Neural progenitor cell (in vitro differentiated cells): ENCODE results near the gene AKAP3. TPM values are rescaled to one million over a fixed set of nuclear protein-coding genes. Genes with fewer than 3 reads are reported as not detected.
A peak's percentile ranks its signal among the peaks of the same experiment; 100 is the strongest.

Experiments used
- DNase-seq: peaks from one replicate; pipeline ENCODE4 v3.0.0-alpha.2; 2016; ENCODE audit warnings: low spot score
- H2AFZ ChIP-seq: fragments of 200-600 bp; sonication (generic); replicated peaks from 2 replicates; pipeline ENCODE4 v1.6.1; 2016; ENCODE audit warnings: antibody characterized with exemption
- H3F3A ChIP-seq: fragments of 200-600 bp; sonication (generic); 2 replicates; pipeline ENCODE4 v1.6.1; 2016; ENCODE audit warnings: antibody characterized with exemption, low read depth
- H3K27ac ChIP-seq: fragments of 200-600 bp; sonication (generic); 2 replicates; pipeline ENCODE4 v1.5.1; 2016; ENCODE audit warnings: mild to moderate bottlenecking
- H3K27me3 ChIP-seq: fragments of 200-600 bp; sonication (generic); 2 replicates; pipeline ENCODE4 v1.6.1; 2016; ENCODE audit warnings: mild to moderate bottlenecking, moderate library complexity
- H3K36me3 ChIP-seq: fragments of 200-600 bp; sonication (generic); 2 replicates; pipeline ENCODE4 v1.5.1; 2016
- H3K4me1 ChIP-seq: fragments of 200-600 bp; sonication (generic); 2 replicates; pipeline ENCODE4 v1.6.1; 2016; ENCODE audit warnings: mixed run types
- H3K4me2 ChIP-seq: fragments of 200-600 bp; sonication (generic); 2 replicates; pipeline ENCODE4 v1.6.1; 2016
- H3K4me3 ChIP-seq: fragments of 200-600 bp; sonication (generic); 2 replicates; pipeline ENCODE4 v1.5.1; 2016
- H3K79me2 ChIP-seq: fragments of 200-600 bp; sonication (generic); 2 replicates; pipeline ENCODE4 v1.6.1; 2016; ENCODE audit warnings: low read depth
- H3K9ac ChIP-seq: fragments of 200-600 bp; sonication (generic); 2 replicates; pipeline ENCODE4 v1.6.1; 2016
- H3K9me3 ChIP-seq: fragments of 200-600 bp; sonication (generic); 2 replicates; pipeline ENCODE4 v1.5.1; 2016; ENCODE audit warnings: low read depth
- H4K20me1 ChIP-seq: fragments of 200-600 bp; sonication (generic); 2 replicates; pipeline ENCODE4 v1.6.1; 2016; ENCODE audit warnings: low read depth
- H3K27ac Mint-ChIP-seq: 3 replicates; pipeline ENCODE4 v1.8.0; 2021; ENCODE audit warnings: mixed read lengths
- H3K27me3 Mint-ChIP-seq: 2 replicates; pipeline ENCODE4 v1.8.0; 2022; ENCODE audit warnings: low read depth, mild to moderate bottlenecking, inconsistent platforms, moderate library complexity, mixed read lengths; ENCODE audit not compliant: insufficient read depth
- H3K36me3 Mint-ChIP-seq: 3 replicates; pipeline ENCODE4 v1.8.0; 2021; ENCODE audit warnings: mixed read lengths
- H3K4me1 Mint-ChIP-seq: 3 replicates; pipeline ENCODE4 v1.8.0; 2021; ENCODE audit warnings: mixed read lengths
- H3K4me3 Mint-ChIP-seq: 3 replicates; pipeline ENCODE4 v1.8.0; 2021; ENCODE audit warnings: mild to moderate bottlenecking, moderate library complexity, mixed read lengths
- H3K9me3 Mint-ChIP-seq: 3 replicates; pipeline ENCODE4 v1.8.0; 2020; ENCODE audit warnings: mixed read lengths
- CTCF ChIP-seq: fragments of 200-600 bp; sonication (generic); IDR thresholded peaks from 2 replicates; pipeline ENCODE4 v1.5.1; 2017; ENCODE audit warnings: antibody characterized with exemption, mild to moderate bottlenecking
- EZH2 ChIP-seq: fragments of 200-600 bp; sonication (generic); IDR thresholded peaks from 2 replicates; pipeline ENCODE4 v1.6.1; 2017; ENCODE audit warnings: antibody characterized with exemption, mild to moderate bottlenecking, moderate library complexity
- EZH2phosphoT487 ChIP-seq: fragments of 200-600 bp; sonication (generic); IDR thresholded peaks from 2 replicates; pipeline ENCODE4 v1.6.1; 2017; ENCODE audit warnings: antibody characterized with exemption
- total RNA-seq: library from RNA; depleted of rRNA; stranded (reverse); fragments of >200 nt; gene quantifications from 2 replicates; pipeline ENCODE4 v1.2.3, GENCODE V29; 2015; ENCODE audit warnings: low replicate concordance

Gene AKAP3
- total RNA-seq, 1 donor from 2014 or later: 3.0 TPM

DNA sequence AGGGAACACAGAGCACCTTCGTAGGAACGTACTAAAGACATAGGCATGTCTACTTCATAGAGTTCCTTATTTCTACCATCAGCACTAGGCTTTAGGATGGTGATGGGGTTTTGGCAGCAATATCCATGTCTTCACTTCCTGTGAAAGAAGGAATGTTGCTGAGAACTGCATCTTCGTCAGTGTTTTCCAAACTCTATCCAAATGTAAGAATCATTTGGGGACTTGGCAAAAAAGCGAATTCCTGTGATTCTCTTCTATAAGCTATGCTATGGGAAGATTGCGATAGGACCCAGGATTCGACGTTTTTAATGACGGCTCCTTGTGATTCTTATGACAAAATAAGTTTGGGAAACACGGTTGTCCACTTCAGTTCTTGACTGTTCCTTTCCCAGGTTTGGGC, 39.8 kb downstream of the AKAP3 start:
- Mint-ChIP-seq H3K27me3 (no peaks in the 10 kb centered on the region), H3K4me3 (no peak overlapping the region), H3K27ac (no peak overlapping the region), H3K4me1 (peaks cover 8% of the 10 kb centered on the region), H3K36me3 (peaks cover 11% of the 10 kb centered on the region), H3K9me3 (no peaks in the 10 kb centered on the region)
- Histone ChIP-seq H2AFZ (no peak overlapping the region), H3K4me1 (peaks cover 21% of the 10 kb centered on the region), H3K79me2 (peaks cover 10% of the 10 kb centered on the region), H3K4me2 (no peak overlapping the region), H3K27me3 (no peaks in the 10 kb centered on the region), H3K9ac (no peak overlapping the region), H3K27ac (no peak overlapping the region), H3K9me3 (no peaks in the 10 kb centered on the region), H3F3A (peaks cover 4% of the 10 kb centered on the region), H3K36me3 (no peaks in the 10 kb centered on the region), H4K20me1 (no peaks in the 10 kb centered on the region), H3K4me3 (no peak overlapping the region)
- TF ChIP-seq EZH2phosphoT487 (no peak), EZH2 (no peak), CTCF (no peak)
- DNase-seq: no peak

- TF ChIP-seq CTCF (no peak), EZH2phosphoT487 (no peak), EZH2 (no peak)
- H3K4me3 Mint-ChIP-seq: no peak overlapping the region
- H3K36me3 Mint-ChIP-seq: peaks cover 4% of the 10 kb centered on the region
- H3K27me3 Mint-ChIP-seq: no peaks in the 10 kb centered on the region
- no peak overlapping the region for H3K4me3 ChIP-seq
- H3K27ac Mint-ChIP-seq: no peak overlapping the region
- peak overlapping the region; percentile 24 for H3K4me2 ChIP-seq
- H3K79me2 ChIP-seq: peaks cover 10% of the 10 kb centered on the region
- no peaks in the 10 kb centered on the region for H3K27me3 ChIP-seq
- no peaks in the 10 kb centered on the region for H3K36me3 ChIP-seq
- H3K9ac ChIP-seq: no peak overlapping the region
- no peaks in the 10 kb centered on the region for H4K20me1 ChIP-seq
- no peak overlapping the region for H2AFZ ChIP-seq
- H3K9me3 ChIP-seq: no peaks in the 10 kb centered on the region
- H3F3A ChIP-seq: peaks cover 11% of the 10 kb centered on the region
- no peaks in the 10 kb centered on the region for H3K9me3 Mint-ChIP-seq
- H3K27ac ChIP-seq: no peak overlapping the region
- DNase-seq: peak; percentile 20
- H3K4me1 ChIP-seq: peaks cover 21% of the 10 kb centered on the region
- H3K4me1 Mint-ChIP-seq: peaks cover 8% of the 10 kb centered on the region
Observed at GRCh38 chr12:4607056-4607455, 41.8 kb downstream of the AKAP3 start.

DNA sequence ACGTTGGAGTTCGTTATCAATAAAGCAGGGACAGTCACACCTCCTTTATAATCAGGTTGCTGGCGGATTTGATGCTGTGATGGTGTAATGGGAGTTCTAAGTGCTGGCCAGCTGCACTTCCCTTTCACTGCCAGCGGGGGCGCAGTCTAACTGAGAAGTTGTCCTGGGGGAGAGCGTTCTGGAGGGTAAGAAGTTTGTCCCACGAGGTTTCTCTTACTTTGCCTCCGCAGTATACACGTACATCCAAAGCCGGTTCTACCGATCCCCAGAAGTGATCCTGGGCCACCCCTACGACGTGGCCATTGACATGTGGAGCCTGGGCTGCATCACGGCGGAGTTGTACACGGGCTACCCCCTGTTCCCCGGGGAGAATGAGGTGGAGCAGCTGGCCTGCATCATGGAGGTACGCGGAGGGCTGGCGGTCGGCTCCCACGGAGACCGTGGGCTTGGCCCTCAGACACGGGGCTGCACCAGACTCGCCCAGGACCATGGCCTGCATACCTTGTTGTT, 44.1 kb downstream of the AKAP3 start:
- H3K36me3 Mint-ChIP-seq: peaks cover 2% of the 10 kb centered on the region
- H3K27ac Mint-ChIP-seq: peak overlapping the region; percentile 94

More for the DNA sequence above, 44.1 kb downstream of the AKAP3 start:
- H3K27me3 ChIP-seq: no peaks in the 10 kb centered on the region
- peak overlapping the region; percentile 99 for H3K4me2 ChIP-seq
- peak overlapping the region; percentile 96 for H3K4me3 ChIP-seq
- DNase-seq: peak; percentile 88
- peaks cover 10% of the 10 kb centered on the region for H3K79me2 ChIP-seq
- no peaks in the 10 kb centered on the region for H3K27me3 Mint-ChIP-seq
- no peaks in the 10 kb centered on the region for H3K9me3 Mint-ChIP-seq
- H4K20me1 ChIP-seq: no peaks in the 10 kb centered on the region
- peaks cover 8% of the 10 kb centered on the region for H3K4me1 Mint-ChIP-seq
- no peak overlapping the region for H3K27ac ChIP-seq
- peak overlapping the region; percentile 60 for H3K9ac ChIP-seq
- peaks cover 11% of the 10 kb centered on the region for H3F3A ChIP-seq
- H3K4me3 Mint-ChIP-seq: peak overlapping the region; percentile 98
- H3K4me1 ChIP-seq: peaks cover 28% of the 10 kb centered on the region
- H3K9me3 ChIP-seq: no peaks in the 10 kb centered on the region
- no peak for TF ChIP-seq EZH2phosphoT487
- TF ChIP-seq CTCF: peak; percentile 98
- H3K36me3 ChIP-seq: no peaks in the 10 kb centered on the region
- H2AFZ ChIP-seq: peak overlapping the region; percentile 100
